ENCODE data around the gene AMMECR1. TPM values are rescaled to one million over a fixed set of nuclear protein-coding genes. Genes with fewer than 3 reads are reported as not detected.

Gene AMMECR1
- total RNA-seq, 1 donor from 2014 or later = 10.1 TPM

DNA sequence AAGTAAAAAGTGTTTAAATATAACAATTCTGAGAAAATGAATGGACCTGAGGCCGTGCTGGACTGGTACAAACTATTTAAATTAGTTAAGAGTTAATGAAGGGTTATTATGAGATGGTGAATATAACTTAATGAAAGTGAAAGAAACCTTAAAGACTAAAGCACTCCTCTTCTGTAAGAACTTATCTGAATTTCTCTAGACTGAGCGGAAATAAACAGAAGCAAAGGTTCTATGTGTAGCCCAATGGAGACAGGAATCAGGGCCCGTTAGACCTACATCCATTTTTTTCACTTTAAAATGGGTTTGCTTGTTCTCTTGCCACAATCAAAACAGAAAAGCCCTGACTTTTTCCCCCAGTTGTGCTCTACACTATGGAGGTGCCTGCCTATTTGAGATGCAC is 14.9 kb downstream of the AMMECR1 start:
- Mint-ChIP-seq H3K4me3 (ENCODE audit: unreplicated experiment) (no peak overlapping the region), H3K36me3 (ENCODE audit: unreplicated experiment) (no peaks in the 10 kb centered on the region), H3K27me3 (ENCODE audit: unreplicated experiment) (no peaks in the 10 kb centered on the region), H3K4me1 (ENCODE audit: unreplicated experiment) (no peaks in the 10 kb centered on the region), H3K9me3 (ENCODE audit: unreplicated experiment) (peaks cover 5% of the 10 kb centered on the region), H3K27ac (ENCODE audit: unreplicated experiment) (no peak overlapping the region)
- TF ChIP-seq, protein P1, sequence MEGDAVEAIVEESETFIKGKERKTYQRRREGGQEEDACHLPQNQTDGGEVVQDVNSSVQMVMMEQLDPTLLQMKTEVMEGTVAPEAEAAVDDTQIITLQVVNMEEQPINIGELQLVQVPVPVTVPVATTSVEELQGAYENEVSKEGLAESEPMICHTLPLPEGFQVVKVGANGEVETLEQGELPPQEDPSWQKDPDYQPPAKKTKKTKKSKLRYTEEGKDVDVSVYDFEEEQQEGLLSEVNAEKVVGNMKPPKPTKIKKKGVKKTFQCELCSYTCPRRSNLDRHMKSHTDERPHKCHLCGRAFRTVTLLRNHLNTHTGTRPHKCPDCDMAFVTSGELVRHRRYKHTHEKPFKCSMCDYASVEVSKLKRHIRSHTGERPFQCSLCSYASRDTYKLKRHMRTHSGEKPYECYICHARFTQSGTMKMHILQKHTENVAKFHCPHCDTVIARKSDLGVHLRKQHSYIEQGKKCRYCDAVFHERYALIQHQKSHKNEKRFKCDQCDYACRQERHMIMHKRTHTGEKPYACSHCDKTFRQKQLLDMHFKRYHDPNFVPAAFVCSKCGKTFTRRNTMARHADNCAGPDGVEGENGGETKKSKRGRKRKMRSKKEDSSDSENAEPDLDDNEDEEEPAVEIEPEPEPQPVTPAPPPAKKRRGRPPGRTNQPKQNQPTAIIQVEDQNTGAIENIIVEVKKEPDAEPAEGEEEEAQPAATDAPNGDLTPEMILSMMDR (IDR thresholded peaks at IDR 0.05) = no peak
- DNase-seq (ENCODE audit: extremely low spot score, unreplicated experiment) = no peak

DNA sequence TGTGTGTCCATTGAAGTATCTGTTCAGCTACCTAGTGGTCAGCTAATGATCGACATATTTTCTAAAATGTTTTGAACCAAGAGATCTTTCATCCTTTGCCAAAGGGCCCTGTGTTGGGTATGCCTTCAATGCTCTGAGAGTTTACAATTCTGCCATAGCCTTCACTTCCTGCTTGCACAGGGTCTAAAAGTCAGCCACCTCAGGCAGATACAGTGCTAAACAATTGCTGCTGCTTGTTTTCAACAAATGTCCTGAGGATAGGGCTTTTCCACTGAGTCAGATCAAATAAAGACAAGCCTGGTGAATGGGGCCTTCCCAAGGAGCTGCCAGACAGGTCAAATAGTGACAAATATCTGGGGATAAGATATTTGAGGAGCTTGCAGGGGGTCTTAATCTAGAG is 16.7 kb downstream of the AMMECR1 start:
- Mint-ChIP-seq H3K27me3 (ENCODE audit: unreplicated experiment) (no peaks in the 10 kb centered on the region), H3K27ac (ENCODE audit: unreplicated experiment) (no peak overlapping the region), H3K4me3 (ENCODE audit: unreplicated experiment) (no peak overlapping the region), H3K36me3 (ENCODE audit: unreplicated experiment) (peaks cover 3% of the 10 kb centered on the region), H3K9me3 (ENCODE audit: unreplicated experiment) (peaks cover 19% of the 10 kb centered on the region), H3K4me1 (ENCODE audit: unreplicated experiment) (no peaks in the 10 kb centered on the region)
- TF ChIP-seq, protein P1 (IDR thresholded peaks at IDR 0.05) = no peak
- DNase-seq (ENCODE audit: extremely low spot score, unreplicated experiment) = no peak

DNA sequence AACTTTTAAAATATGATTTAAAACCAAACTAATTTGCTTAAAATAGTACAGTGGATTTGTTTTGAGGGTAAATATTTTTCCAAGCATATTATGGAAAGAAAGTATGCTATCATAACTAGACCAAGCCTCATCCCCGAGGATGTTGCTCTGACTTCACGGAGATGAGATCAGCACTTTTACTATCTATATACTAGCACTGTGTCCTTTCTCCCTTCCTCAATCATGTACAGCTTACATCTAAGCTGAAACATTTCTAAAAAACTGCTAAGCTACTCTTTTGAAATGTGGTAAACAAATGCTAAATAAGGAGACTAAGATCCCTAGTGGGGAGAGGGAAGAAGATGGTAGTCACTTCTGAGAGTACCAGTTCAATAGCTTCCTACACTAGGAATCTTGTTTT is 23.8 kb downstream of the AMMECR1 start:
- H3K27me3 Mint-ChIP-seq (ENCODE audit: unreplicated experiment) = no peaks in the 10 kb centered on the region
- no peaks in the 10 kb centered on the region for H3K4me1 Mint-ChIP-seq (ENCODE audit: unreplicated experiment)
- H3K9me3 Mint-ChIP-seq (ENCODE audit: unreplicated experiment) = peaks cover 20% of the 10 kb centered on the region
- H3K36me3 Mint-ChIP-seq (ENCODE audit: unreplicated experiment) = peaks cover 7% of the 10 kb centered on the region
- H3K27ac Mint-ChIP-seq (ENCODE audit: unreplicated experiment) = no peak overlapping the region
- DNase-seq (ENCODE audit: extremely low spot score, unreplicated experiment) = no peak
- no peak overlapping the region for H3K4me3 Mint-ChIP-seq (ENCODE audit: unreplicated experiment)
- TF ChIP-seq, protein P1 (IDR thresholded peaks at IDR 0.05) = no peak

DNA sequence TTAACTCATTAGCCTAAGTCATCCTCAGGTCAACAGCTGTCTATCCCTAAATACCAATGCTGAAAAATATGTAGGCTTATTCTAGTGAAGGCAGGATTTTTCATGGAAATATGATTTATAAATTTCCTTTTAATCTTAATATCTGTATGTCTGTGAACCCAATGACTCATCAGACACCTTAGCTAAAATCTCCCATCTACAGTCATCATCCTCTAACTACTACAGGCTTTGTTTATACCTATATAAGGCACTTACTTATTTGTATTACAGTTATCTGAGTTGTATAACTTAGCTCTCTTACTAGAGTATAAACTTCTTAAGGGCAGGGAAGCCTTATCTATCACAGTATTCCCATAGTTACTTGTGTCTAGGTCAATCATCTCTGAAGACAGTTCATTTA is 24.2 kb downstream of the AMMECR1 start:
- Mint-ChIP-seq H3K9me3 (ENCODE audit: unreplicated experiment) (peaks cover 20% of the 10 kb centered on the region), H3K4me3 (ENCODE audit: unreplicated experiment) (no peak overlapping the region), H3K36me3 (ENCODE audit: unreplicated experiment) (peaks cover 7% of the 10 kb centered on the region), H3K4me1 (ENCODE audit: unreplicated experiment) (no peaks in the 10 kb centered on the region), H3K27ac (ENCODE audit: unreplicated experiment) (no peak overlapping the region), H3K27me3 (ENCODE audit: unreplicated experiment) (no peaks in the 10 kb centered on the region)
- TF ChIP-seq, protein P1 (IDR thresholded peaks at IDR 0.05) = no peak
- no peak for DNase-seq (ENCODE audit: extremely low spot score, unreplicated experiment)

GRCh38 chrX:110287605-110288004 is 30.3 kb downstream of the AMMECR1 start:
- H3K9me3 Mint-ChIP-seq (ENCODE audit: unreplicated experiment) = no peaks in the 10 kb centered on the region
- no peaks in the 10 kb centered on the region for H3K27me3 Mint-ChIP-seq (ENCODE audit: unreplicated experiment)
- peaks cover 21% of the 10 kb centered on the region for H3K4me1 Mint-ChIP-seq (ENCODE audit: unreplicated experiment)
- TF ChIP-seq, protein P1 (IDR thresholded peaks at IDR 0.05) = no peak
- no peak overlapping the region for H3K4me3 Mint-ChIP-seq (ENCODE audit: unreplicated experiment)
- no peaks in the 10 kb centered on the region for H3K36me3 Mint-ChIP-seq (ENCODE audit: unreplicated experiment)
- no peak overlapping the region for H3K27ac Mint-ChIP-seq (ENCODE audit: unreplicated experiment)
- DNase-seq (ENCODE audit: extremely low spot score, unreplicated experiment) = no peak
